H9 (cell line): ENCODE data around the gene DNAI4. TPM values are rescaled to one million over a fixed set of nuclear protein-coding genes. Genes with fewer than 3 reads are reported as not detected.
"Not testable (repeated sequence)": the region's sequence is repeated elsewhere in the genome, so short reads cannot be mapped to it uniquely, and the experiment has no call there.

Experiments
- DNase-seq: peaks from one replicate; pipeline ENCODE4 v3.0.0-alpha.2; 2017
- H2AFZ ChIP-seq: one replicate; pipeline ENCODE4 v1.6.1; 2013; ENCODE audit warnings: mild to moderate bottlenecking, low read length, control low read depth, moderate library complexity
- H2AK5ac ChIP-seq: 2 replicates; pipeline ENCODE4 v1.6.1; 2013; ENCODE audit warnings: low read length, control low read depth, mixed read lengths; ENCODE audit not compliant: insufficient read length
- H2BK120ac ChIP-seq: one replicate; pipeline ENCODE4 v1.6.1; 2013; ENCODE audit warnings: low read depth, mild to moderate bottlenecking, low read length, control low read depth, inconsistent platforms; ENCODE audit not compliant: poor library complexity, severe bottlenecking
- H2BK12ac ChIP-seq: 2 replicates; pipeline ENCODE4 v1.6.1; 2013; ENCODE audit warnings: low read length, control low read depth, mixed read lengths, low read depth; ENCODE audit not compliant: insufficient read length
- H2BK15ac ChIP-seq: 2 replicates; pipeline ENCODE4 v1.6.1; 2013; ENCODE audit warnings: low read depth, low read length, control low read depth
- H2BK20ac ChIP-seq: one replicate; pipeline ENCODE4 v1.6.1; 2013; ENCODE audit warnings: low read depth, mild to moderate bottlenecking, low read length, control low read depth, inconsistent platforms; ENCODE audit not compliant: poor library complexity, severe bottlenecking
- H2BK5ac ChIP-seq: 2 replicates; pipeline ENCODE4 v1.6.1; 2013; ENCODE audit warnings: low read length, control low read depth, mixed read lengths; ENCODE audit not compliant: insufficient read length
- H3K14ac ChIP-seq: 2 replicates; pipeline ENCODE4 v1.6.1; 2013; ENCODE audit warnings: low read length, control low read depth; ENCODE audit not compliant: insufficient read depth
- H3K18ac ChIP-seq: 2 replicates; pipeline ENCODE4 v1.6.1; 2013; ENCODE audit warnings: low read depth, mild to moderate bottlenecking, mixed read lengths, low read length, control low read depth; ENCODE audit not compliant: insufficient read length
- H3K23ac ChIP-seq: 2 replicates; pipeline ENCODE4 v1.6.1; 2013; ENCODE audit warnings: low read length, control low read depth, mixed read lengths, low read depth; ENCODE audit not compliant: insufficient read length
- H3K23me2 ChIP-seq: 2 replicates; pipeline ENCODE4 v1.6.1; 2013; ENCODE audit warnings: low read depth, mild to moderate bottlenecking, mixed read lengths, low read length, control low read depth; ENCODE audit not compliant: insufficient read length, poor library complexity, severe bottlenecking
- H3K27ac ChIP-seq: 2 replicates; pipeline ENCODE4 v1.5.1; 2013; ENCODE audit warnings: low read length, control low read depth, mixed read lengths, low read depth; ENCODE audit not compliant: insufficient read length
- H3K27me3 ChIP-seq: 2 replicates; pipeline ENCODE4 v1.6.1; 2013; ENCODE audit warnings: low read length, control low read depth, inconsistent platforms; ENCODE audit not compliant: insufficient read depth
- H3K4ac ChIP-seq: 2 replicates; pipeline ENCODE4 v1.6.1; 2013; ENCODE audit warnings: low read depth, mild to moderate bottlenecking, control low read depth, inconsistent platforms, low read length, moderate library complexity
- H3K4me1 ChIP-seq: 2 replicates; pipeline ENCODE4 v1.6.1; 2013; ENCODE audit warnings: low read length, control low read depth, inconsistent platforms; ENCODE audit not compliant: insufficient read depth
- H3K4me2 ChIP-seq: 2 replicates; pipeline ENCODE4 v1.6.1; 2013; ENCODE audit warnings: low read length, control low read depth, mixed read lengths; ENCODE audit not compliant: insufficient read length, insufficient read depth
- H3K56ac ChIP-seq: 2 replicates; pipeline ENCODE4 v1.6.1; 2013; ENCODE audit warnings: low read depth, mild to moderate bottlenecking, mixed read lengths, low read length, control low read depth; ENCODE audit not compliant: insufficient read length
- H3K79me1 ChIP-seq: 2 replicates; pipeline ENCODE4 v1.6.1; 2013; ENCODE audit warnings: low read depth, mild to moderate bottlenecking, moderate library complexity, low read length, control low read depth, inconsistent platforms; ENCODE audit not compliant: insufficient read depth, poor library complexity, severe bottlenecking
- H3K79me2 ChIP-seq: 2 replicates; pipeline ENCODE4 v1.6.1; 2013; ENCODE audit warnings: low read length, control low read depth, inconsistent platforms; ENCODE audit not compliant: insufficient read depth
- H3K9ac ChIP-seq: 2 replicates; pipeline ENCODE4 v1.6.1; 2013; ENCODE audit warnings: low read length, control low read depth, mixed read lengths; ENCODE audit not compliant: insufficient read length; ENCODE audit errors: extremely low read depth
- H3K9me3 ChIP-seq: one replicate; pipeline ENCODE4 v1.6.1; 2013; ENCODE audit warnings: low read depth, low read length, inconsistent platforms; ENCODE audit not compliant: control insufficient read depth
- H3T11ph ChIP-seq: one replicate; pipeline ENCODE4 v1.6.1; 2013; ENCODE audit warnings: mild to moderate bottlenecking, low read length, control low read depth, inconsistent platforms
- H4K20me1 ChIP-seq: one replicate; pipeline ENCODE4 v1.6.1; 2013; ENCODE audit not compliant: control insufficient read depth, insufficient read length, insufficient read depth
- H4K5ac ChIP-seq: 2 replicates; pipeline ENCODE4 v1.6.1; 2013; ENCODE audit warnings: low read depth, mild to moderate bottlenecking, mixed read lengths, low read length, control low read depth; ENCODE audit not compliant: insufficient read length
- H4K8ac ChIP-seq: replicated peaks from 2 replicates; pipeline ENCODE4 v1.6.1; 2013; ENCODE audit warnings: low read length, control low read depth, mixed read lengths, low read depth; ENCODE audit not compliant: insufficient read length
- H4K91ac ChIP-seq: 2 replicates; pipeline ENCODE4 v1.6.1; 2013; ENCODE audit warnings: low read depth, mild to moderate bottlenecking, moderate library complexity, mixed read lengths, low read length, control low read depth; ENCODE audit not compliant: insufficient read length
- H3K27ac Mint-ChIP-seq, 3 experiments: 2 replicates in 2 of 3; 3 replicates in 1 of 3; pipeline ENCODE4 v1.8.0; 2020 to 2021; ENCODE audit warnings: mixed read lengths in 3 of 3, mild to moderate bottlenecking in 1 of 3, moderate library complexity in 1 of 3
- H3K27me3 Mint-ChIP-seq: 2 replicates; pipeline ENCODE4 v1.8.0; 2021; ENCODE audit warnings: low read depth, mild to moderate bottlenecking, moderate library complexity, mixed read lengths
- H3K36me3 Mint-ChIP-seq, 3 experiments: 2 replicates in 2 of 3; 3 replicates in 1 of 3; pipeline ENCODE4 v1.8.0; 2020 to 2021; ENCODE audit warnings: low read depth in 3 of 3, mixed read lengths in 3 of 3; ENCODE audit not compliant: insufficient read depth in 1 of 3
- H3K4me1 Mint-ChIP-seq, 2 experiments: 2 replicates each; pipeline ENCODE4 v1.8.0; 2020; ENCODE audit warnings: mixed read lengths in 2 of 2
- H3K4me3 Mint-ChIP-seq, 2 experiments: 2 replicates in 1 of 2; 3 replicates in 1 of 2; pipeline ENCODE4 v1.8.0; 2020 to 2021; ENCODE audit warnings: mild to moderate bottlenecking in 2 of 2, mixed read lengths in 2 of 2, moderate library complexity in 1 of 2
- H3K9me3 Mint-ChIP-seq, 2 experiments: 2 replicates in 1 of 2; 3 replicates in 1 of 2; pipeline ENCODE4 v1.8.0; 2020; ENCODE audit warnings: mild to moderate bottlenecking in 2 of 2, mixed read lengths in 2 of 2, moderate library complexity in 1 of 2
- WGBS: extraction: QIAGEN DNeasy Blood & Tissue Kit; methylation state at CpG from one replicate; pipeline ENCODE4 v1.1.7; 2013; ENCODE audit warnings: missing lambda C conversion rate, low lambda C conversion rate, mixed read lengths; ENCODE audit not compliant: insufficient read length; ENCODE audit errors: extremely low coverage; 5-methylcytosine and 5-hydroxymethylcytosine counted together
- total RNA-seq: library from RNA; stranded (reverse); gene quantifications from 2 replicates; pipeline ENCODE4 v1.2.1, GENCODE V29; 2021
- TF ChIP-seq, protein P1 (sequence below): fragments of 200-600 bp; sonication (generic); conservative IDR thresholded peaks from 3 replicates; pipeline ENCODE4 v1.8.0; 2021; ENCODE audit warnings: antibody characterized with exemption, mild to moderate bottlenecking

DNAI4 gene
- total RNA-seq, 1 experiment from 2014 or later, result 1.4 TPM

GRCh38 chr1:66916320-66916719 is 8.3 kb downstream of the DNAI4 start:
- Histone ChIP-seq H2AK5ac (no peak overlapping the region), H3K9ac (no peak overlapping the region), H3K56ac (no peak overlapping the region), H4K5ac (no peak overlapping the region), H4K8ac (no peak overlapping the region), H3K79me2 (no peaks in the 10 kb centered on the region), H3K18ac (no peak overlapping the region), H3K4me2 (no peak overlapping the region), H3K14ac (no peak overlapping the region), H3K4me1 (0 out of 2 replicates have a peak, but pooled peaks cover under 1% of the 10 kb centered on the region), H2AFZ (no peak overlapping the region), H2BK120ac (no peak overlapping the region), H3K27me3 (no peaks in the 10 kb centered on the region), H3K27ac (no peak overlapping the region), H3K4ac (no peak overlapping the region), H2BK20ac (no peak overlapping the region), H3K23me2 (no peaks in the 10 kb centered on the region), H3K9me3 (no peaks in the 10 kb centered on the region), H3K23ac (no peak overlapping the region), H4K91ac (no peak overlapping the region), H2BK15ac (no peak overlapping the region), H2BK5ac (no peak overlapping the region), H4K20me1 (no peaks in the 10 kb centered on the region), H3T11ph (no peak overlapping the region), H2BK12ac (no peak overlapping the region), H3K79me1 (no peaks in the 10 kb centered on the region)
- Mint-ChIP-seq H3K4me3 (no peak overlapping the region), H3K27ac (no peak overlapping the region), H3K27me3 (no peaks in the 10 kb centered on the region), H3K9me3 (peaks cover 0 to 2% of the 10 kb centered on the region in 2 experiments; a peak in 2 of 5 replicates), H3K36me3 (peaks cover 3 to 24% (median 16%) of the 10 kb centered on the region in 3 experiments; a peak in 6 of 7 replicates), H3K4me1 (peaks cover 10 to 12% of the 10 kb centered on the region in 2 experiments)
- TF ChIP-seq, protein P1, sequence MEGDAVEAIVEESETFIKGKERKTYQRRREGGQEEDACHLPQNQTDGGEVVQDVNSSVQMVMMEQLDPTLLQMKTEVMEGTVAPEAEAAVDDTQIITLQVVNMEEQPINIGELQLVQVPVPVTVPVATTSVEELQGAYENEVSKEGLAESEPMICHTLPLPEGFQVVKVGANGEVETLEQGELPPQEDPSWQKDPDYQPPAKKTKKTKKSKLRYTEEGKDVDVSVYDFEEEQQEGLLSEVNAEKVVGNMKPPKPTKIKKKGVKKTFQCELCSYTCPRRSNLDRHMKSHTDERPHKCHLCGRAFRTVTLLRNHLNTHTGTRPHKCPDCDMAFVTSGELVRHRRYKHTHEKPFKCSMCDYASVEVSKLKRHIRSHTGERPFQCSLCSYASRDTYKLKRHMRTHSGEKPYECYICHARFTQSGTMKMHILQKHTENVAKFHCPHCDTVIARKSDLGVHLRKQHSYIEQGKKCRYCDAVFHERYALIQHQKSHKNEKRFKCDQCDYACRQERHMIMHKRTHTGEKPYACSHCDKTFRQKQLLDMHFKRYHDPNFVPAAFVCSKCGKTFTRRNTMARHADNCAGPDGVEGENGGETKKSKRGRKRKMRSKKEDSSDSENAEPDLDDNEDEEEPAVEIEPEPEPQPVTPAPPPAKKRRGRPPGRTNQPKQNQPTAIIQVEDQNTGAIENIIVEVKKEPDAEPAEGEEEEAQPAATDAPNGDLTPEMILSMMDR, result no peak
- no CpG with 5 or more reads among the region's 2 CpGs for WGBS
- DNase-seq, result no peak

DNA sequence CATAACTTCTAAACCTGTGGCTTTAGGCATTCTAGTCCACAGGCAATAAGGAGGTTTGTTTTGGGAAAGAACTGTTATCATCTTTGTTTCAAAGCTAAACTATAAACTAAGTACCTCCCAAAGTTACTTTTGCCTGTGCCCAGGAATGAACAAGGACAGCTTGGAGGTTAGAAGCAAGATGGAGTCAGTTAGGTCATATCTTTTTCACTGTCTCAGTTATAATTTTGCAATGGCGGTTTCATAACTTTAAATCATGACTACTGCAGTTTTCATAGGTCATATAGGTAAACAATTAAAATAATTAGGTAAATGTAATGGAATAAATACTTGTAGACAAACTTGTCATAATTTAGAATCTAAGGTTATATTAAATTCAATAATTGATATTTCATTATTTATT is 9.5 kb downstream of the DNAI4 start:
- not testable (repeated sequence) for H2BK120ac ChIP-seq, H3K27me3 Mint-ChIP-seq, H4K20me1 ChIP-seq, H2BK5ac ChIP-seq, DNase-seq, H3K4me1 ChIP-seq, H3K14ac ChIP-seq, H2BK20ac ChIP-seq, H2AFZ ChIP-seq, H3T11ph ChIP-seq, H4K8ac ChIP-seq, H3K79me1 ChIP-seq, H3K9me3 Mint-ChIP-seq, H2AK5ac ChIP-seq, H3K27ac Mint-ChIP-seq, H3K23ac ChIP-seq, H3K4me3 Mint-ChIP-seq, H3K4me2 ChIP-seq, H3K27ac ChIP-seq, H3K79me2 ChIP-seq, H3K9ac ChIP-seq, H3K27me3 ChIP-seq, H3K56ac ChIP-seq, H2BK15ac ChIP-seq, H3K18ac ChIP-seq, H2BK12ac ChIP-seq, H3K9me3 ChIP-seq, H4K91ac ChIP-seq, H3K4ac ChIP-seq, H3K23me2 ChIP-seq, H4K5ac ChIP-seq
- H3K4me1 Mint-ChIP-seq, result peaks cover 11 to 14% of the 10 kb centered on the region in 2 experiments
- peaks cover 3 to 20% (median 12%) of the 10 kb centered on the region in 3 experiments; a peak in 6 of 7 replicates for H3K36me3 Mint-ChIP-seq
- no CpG with 5 or more reads among the region's 1 CpG for WGBS
